Nucleus accumbens (tissue), 56 donors: Measurements from ENCODE around the gene TGFBR2.

ENCODE experiments used
- DNase-seq, 56 donors: peaks; one replicate each; lab custom pipeline; 2025; lab: John Stamatoyannopoulos, UW

The TGFBR2 gene

DNA sequence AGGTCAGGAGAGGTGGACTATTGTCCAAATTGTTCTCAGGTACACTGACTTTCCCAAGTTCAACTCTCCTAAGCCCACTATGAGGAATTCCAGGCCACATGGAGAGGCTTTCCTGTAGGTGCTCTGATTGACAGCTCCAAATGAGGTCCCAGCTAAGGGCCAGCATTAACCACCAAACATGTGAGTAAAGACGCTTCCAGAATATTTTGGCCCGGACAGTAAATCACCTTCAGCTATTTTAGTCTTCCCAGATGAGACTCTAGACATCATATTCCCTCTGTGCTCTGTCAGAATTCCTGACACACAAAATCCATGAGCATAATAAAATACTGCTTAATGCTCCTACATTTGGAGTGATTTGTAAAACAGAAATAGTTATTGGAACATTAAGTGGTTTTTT lies 135.5 kb downstream of the TGFBR2 start:
- DNase-seq, result no peak

DNA sequence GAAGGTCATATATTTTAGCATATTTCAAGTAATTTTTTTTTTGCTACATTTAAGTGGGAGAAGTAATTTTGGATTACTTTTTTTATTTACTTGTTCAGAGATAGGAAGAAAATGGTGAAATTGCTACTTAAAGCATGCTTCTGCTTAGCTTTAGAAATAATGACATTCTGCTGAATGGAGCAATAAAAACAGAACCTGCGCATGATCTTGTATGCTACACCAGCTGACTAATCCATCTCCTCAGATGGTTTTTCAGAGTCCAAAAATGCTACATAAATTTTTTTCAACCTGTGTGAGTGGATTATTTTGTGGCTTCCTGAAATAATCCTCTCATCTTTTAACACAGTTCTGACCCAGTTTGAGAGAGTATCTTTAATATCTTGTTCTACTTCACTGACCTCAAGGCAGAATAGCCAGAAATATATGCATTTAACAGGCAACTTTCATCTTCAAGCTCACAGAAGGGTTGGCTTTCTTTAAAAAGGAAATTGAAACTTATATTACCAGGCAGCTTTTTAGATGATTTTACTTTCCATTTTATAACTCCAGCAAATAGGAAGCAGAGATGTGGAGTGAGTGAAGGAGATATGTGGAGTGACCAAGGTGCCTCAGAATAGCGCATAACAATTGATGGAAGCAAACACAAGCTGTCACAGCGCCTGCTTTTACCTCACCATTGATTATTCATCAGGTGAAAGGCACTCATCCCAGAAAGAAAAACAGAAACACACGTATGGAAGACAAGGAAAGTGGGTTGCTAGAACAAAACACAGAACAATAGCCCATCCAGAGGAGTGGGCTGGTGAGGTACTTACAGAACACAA lies 136.6 kb downstream of the TGFBR2 start:
- DNase-seq, result no peak
